Right lobe of liver (tissue), 4 donors: ENCODE results near the gene IVL.

Source experiments
- CTCF ChIP-seq, 4 donors: fragments of 200-600 bp in 3 of 4; fragments of 450-650 bp in 1 of 4; IDR thresholded peaks; one replicate each; pipeline versions ENCODE4 v1.5.1 to v1.8.0; 2016 to 2022; ENCODE audit warnings: antibody characterized with exemption in 4 of 4, mild to moderate bottlenecking in 2 of 4
- POLR2A ChIP-seq: fragments of 450-650 bp; IDR thresholded peaks from one replicate; pipeline ENCODE4 v1.6.1; 2017; ENCODE audit warnings: antibody characterized with exemption, mild to moderate bottlenecking
- donor health status: DM: no; HTN: no; CAD: no.
- donor health status: DM: no; HTN: no; CAD: no.
- donor health status: DM: no; HTN: yes; CAD: no.

- TF ChIP-seq CTCF (IDR thresholded peaks at IDR 0.05) (no peak), POLR2A (no peak)
These were observed 28.7 kb upstream of the IVL start for GRCh38 chr1:152879559-152880198.
